Hepatic stellate cell (primary cell): Measurements from ENCODE around the gene RLF.

Experiments used
- DNase-seq: peaks from one replicate; pipeline ENCODE4 v3.0.0; 2011; ENCODE audit warnings: low spot score

Gene RLF

GRCh38 chr1:40161125-40161887 lies at the start of gene RLF:
RLF (plus strand) TSS chr1:40161387; CDS start chr1:40161400, 13 bp downstream.
- DNase-seq = peak; percentile 94

GRCh38 chr1:40114400-40114799 lies 46.8 kb upstream of the RLF start:
- DNase-seq = no peak

GRCh38 chr1:40120128-40120527 lies 41.1 kb upstream of the RLF start:
- DNase-seq = no peak

- no peak for DNase-seq
Observed at GRCh38 chr1:40122855-40123254, 38.3 kb upstream of the RLF start.

GRCh38 chr1:40130892-40131291 lies 30.3 kb upstream of the RLF start:
- no peak for DNase-seq

GRCh38 chr1:40132383-40133311 lies 28.5 kb upstream of the RLF start:
- peak; percentile 21 for DNase-seq

GRCh38 chr1:40133312-40133665 lies 27.9 kb upstream of the RLF start:
- no peak for DNase-seq

- no peak for DNase-seq
Observed at GRCh38 chr1:40133839-40134238, 27.3 kb upstream of the RLF start.

- peak; percentile 17 for DNase-seq
Observed at GRCh38 chr1:40140211-40140973, 20.8 kb upstream of the RLF start.

- DNase-seq = no peak
Observed at GRCh38 chr1:40141878-40142535, 19.2 kb upstream of the RLF start.

GRCh38 chr1:40143891-40144575 lies 17.2 kb upstream of the RLF start:
- peak; percentile 44 for DNase-seq

- no peak for DNase-seq
Observed at GRCh38 chr1:40151457-40152079, 9.6 kb upstream of the RLF start.

GRCh38 chr1:40153073-40153770 lies 8.0 kb upstream of the RLF start:
- peak; percentile 22 for DNase-seq

GRCh38 chr1:40155135-40155534 lies 6.1 kb upstream of the RLF start:
- DNase-seq = no peak

GRCh38 chr1:40155910-40156309 lies 5.3 kb upstream of the RLF start:
- no peak for DNase-seq

GRCh38 chr1:40160806-40161124 lies 422 bp upstream of the RLF start:
- DNase-seq = no peak

- peak; percentile 44 for DNase-seq
Observed at GRCh38 chr1:40161888-40162397, 756 bp downstream of the RLF start.

GRCh38 chr1:40162753-40163441 lies 1.7 kb downstream of the RLF start:
- DNase-seq = peak; percentile 29

GRCh38 chr1:40167317-40167716 lies 6.1 kb downstream of the RLF start:
- DNase-seq = no peak

- DNase-seq = no peak
Observed at GRCh38 chr1:40171036-40171435, 9.8 kb downstream of the RLF start.
